ENCODE results near the gene LRRC15. TPM values are rescaled to one million over a fixed set of nuclear protein-coding genes. Genes with fewer than 3 reads are reported as not detected.
A peak's percentile ranks its signal among the peaks of the same experiment; 100 is the strongest.

Gene LRRC15
- total RNA-seq, 1 donor from 2014 or later: not detected

DNA sequence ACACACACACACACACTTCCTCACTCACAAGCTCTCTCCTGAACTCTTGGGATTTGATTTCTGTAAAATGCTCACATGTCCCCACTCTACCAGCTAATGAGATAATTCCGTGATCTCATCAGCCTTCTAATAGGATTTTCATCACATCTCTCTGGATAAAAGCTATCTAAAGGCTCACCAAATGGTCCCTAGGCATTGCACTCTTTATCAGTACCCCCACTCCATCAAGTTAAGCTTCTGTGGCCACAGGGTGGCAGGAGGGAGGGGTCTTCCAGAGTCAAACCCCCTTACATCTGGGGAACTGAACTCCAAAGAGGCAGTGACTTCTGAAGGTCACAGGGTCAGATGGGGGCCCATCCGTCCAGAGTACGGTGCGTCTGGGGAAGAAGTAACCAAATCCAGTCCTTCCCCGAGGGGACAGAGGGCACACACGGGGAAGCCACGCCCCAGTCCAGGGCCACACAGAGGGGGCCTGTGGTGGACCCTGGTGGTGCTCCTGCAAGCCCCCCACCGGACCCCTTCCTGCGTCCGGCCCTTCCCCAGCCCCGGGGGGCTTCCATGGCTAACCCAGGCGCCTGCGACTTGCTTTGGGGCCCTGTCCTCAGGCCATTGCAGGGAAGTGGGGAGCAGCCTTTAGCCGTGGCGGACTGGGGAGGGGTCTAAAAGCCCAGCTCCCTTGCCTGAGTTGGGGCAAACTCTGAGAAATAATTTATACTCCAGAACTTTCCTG, 44.0 kb downstream of the LRRC15 start:
- no peak overlapping the region for H3K4me3 Mint-ChIP-seq (ENCODE audit: unreplicated experiment)
- H3K4me1 Mint-ChIP-seq (ENCODE audit: low read depth, unreplicated experiment): peaks cover 8% of the 10 kb centered on the region
- no peak overlapping the region for H3K27ac Mint-ChIP-seq (ENCODE audit: unreplicated experiment)
- peaks cover 9% of the 10 kb centered on the region for H3K27me3 Mint-ChIP-seq (ENCODE audit: unreplicated experiment)
- peaks cover 11% of the 10 kb centered on the region for H3K9me3 Mint-ChIP-seq (ENCODE audit: unreplicated experiment)
- DNase-seq: peak; percentile 40
- no peaks in the 10 kb centered on the region for H3K36me3 Mint-ChIP-seq (ENCODE audit: unreplicated experiment)
- TF ChIP-seq, protein P1, sequence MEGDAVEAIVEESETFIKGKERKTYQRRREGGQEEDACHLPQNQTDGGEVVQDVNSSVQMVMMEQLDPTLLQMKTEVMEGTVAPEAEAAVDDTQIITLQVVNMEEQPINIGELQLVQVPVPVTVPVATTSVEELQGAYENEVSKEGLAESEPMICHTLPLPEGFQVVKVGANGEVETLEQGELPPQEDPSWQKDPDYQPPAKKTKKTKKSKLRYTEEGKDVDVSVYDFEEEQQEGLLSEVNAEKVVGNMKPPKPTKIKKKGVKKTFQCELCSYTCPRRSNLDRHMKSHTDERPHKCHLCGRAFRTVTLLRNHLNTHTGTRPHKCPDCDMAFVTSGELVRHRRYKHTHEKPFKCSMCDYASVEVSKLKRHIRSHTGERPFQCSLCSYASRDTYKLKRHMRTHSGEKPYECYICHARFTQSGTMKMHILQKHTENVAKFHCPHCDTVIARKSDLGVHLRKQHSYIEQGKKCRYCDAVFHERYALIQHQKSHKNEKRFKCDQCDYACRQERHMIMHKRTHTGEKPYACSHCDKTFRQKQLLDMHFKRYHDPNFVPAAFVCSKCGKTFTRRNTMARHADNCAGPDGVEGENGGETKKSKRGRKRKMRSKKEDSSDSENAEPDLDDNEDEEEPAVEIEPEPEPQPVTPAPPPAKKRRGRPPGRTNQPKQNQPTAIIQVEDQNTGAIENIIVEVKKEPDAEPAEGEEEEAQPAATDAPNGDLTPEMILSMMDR (IDR thresholded peaks at IDR 0.05; ENCODE audit: partially characterized antibody, unreplicated experiment): no peak

DNA sequence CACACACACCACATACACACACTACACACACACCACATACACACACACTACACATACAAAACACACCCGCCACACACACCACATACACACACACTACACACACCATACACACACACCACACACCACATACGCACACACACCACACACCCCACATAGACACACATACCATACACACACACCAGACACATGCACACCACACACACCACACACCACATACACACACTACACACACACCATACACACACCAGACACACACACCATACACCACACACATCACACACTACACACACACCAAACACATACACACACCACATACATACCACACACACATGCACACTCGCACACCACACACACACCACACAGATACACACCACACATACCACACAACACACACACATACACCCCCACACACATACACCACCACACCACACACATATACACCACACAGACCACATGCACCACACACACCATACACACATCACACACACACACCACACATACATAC, 44.7 kb downstream of the LRRC15 start:
- DNase-seq: no peak
- H3K9me3 Mint-ChIP-seq (ENCODE audit: unreplicated experiment): peaks cover 12% of the 10 kb centered on the region
- H3K4me1 Mint-ChIP-seq (ENCODE audit: low read depth, unreplicated experiment): peaks cover under 1% of the 10 kb centered on the region
- H3K27ac Mint-ChIP-seq (ENCODE audit: unreplicated experiment): no peak overlapping the region
- no peak overlapping the region for H3K4me3 Mint-ChIP-seq (ENCODE audit: unreplicated experiment)
- H3K36me3 Mint-ChIP-seq (ENCODE audit: unreplicated experiment): peaks cover under 1% of the 10 kb centered on the region
- TF ChIP-seq, protein P1 (IDR thresholded peaks at IDR 0.05; ENCODE audit: partially characterized antibody, unreplicated experiment): no peak
- H3K27me3 Mint-ChIP-seq (ENCODE audit: unreplicated experiment): peaks cover 9% of the 10 kb centered on the region

DNA sequence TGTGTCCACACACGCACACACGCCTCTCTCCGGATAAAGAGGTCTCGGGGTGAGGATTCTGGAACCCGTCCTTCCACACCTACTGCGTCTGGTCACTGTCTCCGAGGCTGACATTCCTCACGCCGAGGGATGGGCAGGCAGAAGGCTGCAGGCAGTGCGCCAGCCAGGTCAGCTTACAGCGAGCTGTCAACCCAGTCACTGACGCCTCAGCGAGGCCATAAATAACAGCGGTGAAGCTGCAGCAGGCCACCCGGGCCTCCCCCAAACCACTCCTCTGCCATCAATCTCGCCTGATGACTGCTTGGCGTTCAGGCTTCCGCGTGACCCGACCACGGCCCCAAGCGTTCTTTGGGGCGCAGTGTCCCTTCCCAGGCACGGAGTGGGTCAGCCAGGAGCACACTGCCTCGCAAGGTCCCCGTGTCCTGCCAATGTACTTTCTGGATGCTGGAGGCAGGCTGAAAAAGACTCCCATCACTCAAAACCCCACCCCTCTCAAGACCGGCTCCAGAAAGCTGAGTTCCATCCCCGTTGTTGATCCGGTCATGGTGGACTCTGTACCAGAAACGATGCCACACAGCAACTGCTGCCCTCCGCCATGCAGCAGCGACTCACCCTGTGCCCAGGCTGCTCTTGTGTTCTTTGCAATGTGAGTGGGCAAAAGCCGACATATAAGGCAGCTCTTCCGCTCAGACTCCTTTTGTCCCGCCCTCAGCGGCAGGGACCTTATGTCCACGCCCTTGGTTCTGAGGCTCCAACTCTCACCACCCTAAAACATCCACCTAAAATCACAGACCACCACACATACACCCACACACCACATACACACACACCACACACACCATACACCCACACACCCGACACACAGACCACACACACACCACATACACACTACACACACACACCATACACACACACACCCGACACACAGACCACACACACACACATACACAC, 45.5 kb downstream of the LRRC15 start:
- peaks cover 18% of the 10 kb centered on the region for H3K9me3 Mint-ChIP-seq (ENCODE audit: unreplicated experiment)
- TF ChIP-seq, protein P1 (IDR thresholded peaks at IDR 0.05; ENCODE audit: partially characterized antibody, unreplicated experiment): no peak
- DNase-seq: no peak

DNA sequence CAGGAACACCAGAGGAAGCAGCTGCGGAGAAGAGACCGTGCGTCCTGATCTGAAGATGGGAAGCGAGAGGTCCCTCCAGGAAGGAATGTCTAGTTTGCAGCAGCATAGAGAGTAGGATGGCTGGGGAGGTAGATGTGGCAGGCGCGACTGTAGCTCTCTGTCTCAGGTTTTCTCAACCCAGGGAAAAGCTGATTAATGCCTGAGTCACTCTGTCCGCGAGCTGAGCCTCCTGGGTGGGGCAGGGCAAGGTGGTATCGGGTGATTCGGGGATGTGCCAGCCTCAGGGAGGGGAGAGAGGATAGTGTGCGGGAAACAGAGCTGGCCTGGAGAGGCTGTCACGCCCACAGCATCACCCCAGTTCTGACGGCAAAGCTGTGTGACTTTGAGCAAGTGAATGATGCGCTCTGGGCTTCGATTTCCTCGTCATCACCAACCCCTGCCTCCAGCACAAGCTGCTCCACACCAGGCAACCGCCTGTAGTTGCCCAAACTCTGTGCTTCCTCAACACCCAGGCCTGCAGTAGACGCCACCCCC, 46.8 kb downstream of the LRRC15 start:
- Mint-ChIP-seq H3K4me3 (ENCODE audit: unreplicated experiment) (no peak overlapping the region), H3K27me3 (ENCODE audit: unreplicated experiment) (peaks cover 6% of the 10 kb centered on the region), H3K36me3 (ENCODE audit: unreplicated experiment) (peaks cover 13% of the 10 kb centered on the region), H3K9me3 (ENCODE audit: unreplicated experiment) (peaks cover 14% of the 10 kb centered on the region), H3K4me1 (ENCODE audit: low read depth, unreplicated experiment) (no peaks in the 10 kb centered on the region), H3K27ac (ENCODE audit: unreplicated experiment) (no peak overlapping the region)
- no peak for DNase-seq
- TF ChIP-seq, protein P1 (IDR thresholded peaks at IDR 0.05; ENCODE audit: partially characterized antibody, unreplicated experiment): no peak

More for the DNA sequence above, 45.5 kb downstream of the LRRC15 start:
- H3K4me3 Mint-ChIP-seq (ENCODE audit: unreplicated experiment): no peak overlapping the region
- peaks cover 9% of the 10 kb centered on the region for H3K27me3 Mint-ChIP-seq (ENCODE audit: unreplicated experiment)
- H3K27ac Mint-ChIP-seq (ENCODE audit: unreplicated experiment): peak overlapping the region; percentile 1
- H3K4me1 Mint-ChIP-seq (ENCODE audit: low read depth, unreplicated experiment): no peaks in the 10 kb centered on the region
- H3K36me3 Mint-ChIP-seq (ENCODE audit: unreplicated experiment): peaks cover 9% of the 10 kb centered on the region
